ENCODE measurements around the gene KIAA1217.

GRCh38 chr10:24451325-24451820 is 242.4 kb downstream of the KIAA1217 start:
- TF ChIP-seq ZNF232 (CRISPR knock-in tag; IDR thresholded peaks at IDR 0.05) (no peak), FOXP4 (CRISPR knock-in tag; IDR thresholded peaks at IDR 0.05) (no peak), ATF1 (CRISPR knock-in tag; IDR thresholded peaks at IDR 0.05) (no peak), FOXK1 (CRISPR knock-in tag; IDR thresholded peaks at IDR 0.05) (no peak), CTCF (IDR thresholded peaks at IDR 0.05) (no peak)
- TF ChIP-seq, protein P1, sequence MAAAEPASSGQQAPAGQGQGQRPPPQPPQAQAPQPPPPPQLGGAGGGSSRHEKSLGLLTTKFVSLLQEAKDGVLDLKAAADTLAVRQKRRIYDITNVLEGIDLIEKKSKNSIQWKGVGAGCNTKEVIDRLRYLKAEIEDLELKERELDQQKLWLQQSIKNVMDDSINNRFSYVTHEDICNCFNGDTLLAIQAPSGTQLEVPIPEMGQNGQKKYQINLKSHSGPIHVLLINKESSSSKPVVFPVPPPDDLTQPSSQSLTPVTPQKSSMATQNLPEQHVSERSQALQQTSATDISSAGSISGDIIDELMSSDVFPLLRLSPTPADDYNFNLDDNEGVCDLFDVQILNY (CRISPR knock-in tag; IDR thresholded peaks at IDR 0.05), result no peak
- TF ChIP-seq, protein P2, sequence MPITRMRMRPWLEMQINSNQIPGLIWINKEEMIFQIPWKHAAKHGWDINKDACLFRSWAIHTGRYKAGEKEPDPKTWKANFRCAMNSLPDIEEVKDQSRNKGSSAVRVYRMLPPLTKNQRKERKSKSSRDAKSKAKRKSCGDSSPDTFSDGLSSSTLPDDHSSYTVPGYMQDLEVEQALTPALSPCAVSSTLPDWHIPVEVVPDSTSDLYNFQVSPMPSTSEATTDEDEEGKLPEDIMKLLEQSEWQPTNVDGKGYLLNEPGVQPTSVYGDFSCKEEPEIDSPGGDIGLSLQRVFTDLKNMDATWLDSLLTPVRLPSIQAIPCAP (CRISPR knock-in tag; IDR thresholded peaks at IDR 0.05), result no peak
